ENCODE measurements around the gene DSE.

The DSE gene

GRCh38 chr6:116450185-116450710 lies 79.5 kb downstream of the DSE start:
- DNase-seq: no peak

- no peak for DNase-seq
Measured at GRCh38 chr6:116450769-116451740, 80.3 kb downstream of the DSE start.

GRCh38 chr6:116451916-116452315 lies 81.2 kb downstream of the DSE start:
- DNase-seq: no peak

- no peak for DNase-seq
Measured at GRCh38 chr6:116452531-116452930, 81.8 kb downstream of the DSE start.

GRCh38 chr6:116456106-116456505 lies 85.4 kb downstream of the DSE start:
- DNase-seq: no peak

GRCh38 chr6:116456927-116457326 lies 86.2 kb downstream of the DSE start:
- no peak for DNase-seq

GRCh38 chr6:116458264-116458663 lies 87.5 kb downstream of the DSE start:
- no peak for DNase-seq

- no peak for DNase-seq
Measured at GRCh38 chr6:116459927-116460326, 89.2 kb downstream of the DSE start.

- DNase-seq: no peak
Measured at GRCh38 chr6:116461331-116461931, 90.7 kb downstream of the DSE start, which contains the start of gene CALHM6. TSS of gene CALHM6 (plus strand) at chr6:116461375. CDS start at chr6:116461930, 555 bp downstream.

- peak; percentile 23 for DNase-seq
Measured at GRCh38 chr6:116461932-116462885, 91.5 kb downstream of the DSE start.

- DNase-seq: no peak
Measured at GRCh38 chr6:116463301-116463700, 92.6 kb downstream of the DSE start.

- DNase-seq: no peak
Measured at GRCh38 chr6:116465246-116465645, 94.5 kb downstream of the DSE start.

GRCh38 chr6:116467096-116467495 lies 96.3 kb downstream of the DSE start:
- DNase-seq: no peak

GRCh38 chr6:116467514-116467913 lies 96.8 kb downstream of the DSE start:
- no peak for DNase-seq

GRCh38 chr6:116468293-116468692 lies 97.5 kb downstream of the DSE start:
- DNase-seq: no peak

- no peak for DNase-seq
Measured at GRCh38 chr6:116471531-116471930, 100.8 kb downstream of the DSE start.

GRCh38 chr6:116472706-116473105 lies 102.0 kb downstream of the DSE start:
- DNase-seq: no peak

GRCh38 chr6:116475141-116475540 lies 104.4 kb downstream of the DSE start:
- DNase-seq: no peak

GRCh38 chr6:116476002-116476678 lies 105.4 kb downstream of the DSE start:
- DNase-seq: no peak

GRCh38 chr6:116482780-116483179 lies 112.0 kb downstream of the DSE start:
- no peak for DNase-seq

GRCh38 chr6:116483616-116484015 lies 112.9 kb downstream of the DSE start:
- DNase-seq: no peak

- no peak for DNase-seq
Measured at GRCh38 chr6:116485559-116486184, 114.9 kb downstream of the DSE start.
